ENCODE results near the gene RNF44. TPM values are rescaled to one million over a fixed set of nuclear protein-coding genes. Genes with fewer than 3 reads are reported as not detected.
A peak's percentile ranks its signal among the peaks of the same experiment; 100 is the strongest.

Gene RNF44
- total and polyA plus RNA-seq, 4 donors = 15.3 to 40.5 (median 25.5) TPM

- DNase-seq (no peak), ATAC-seq (ENCODE audit: insufficient read depth, low FRiP score) (no peak)
- peaks cover 7 to 46% (median 12%) of the 10 kb centered on the region in 4 donors for H3K36me3 ChIP-seq (ENCODE audit: control insufficient read depth in 4 of 4, insufficient read depth in 4 of 4, low read length in 4 of 4)
- H3K9ac ChIP-seq (ENCODE audit: insufficient read depth in 1 of 2, low read length in 2 of 2) = no peak overlapping the region
- no peaks in the 10 kb centered on the region for H3K27me3 ChIP-seq (ENCODE audit: control insufficient read depth in 3 of 3, insufficient read depth in 3 of 3, low read length in 2 of 3)
- H3K4me1 ChIP-seq (ENCODE audit: control insufficient read depth in 5 of 5, insufficient read depth in 5 of 5, low read length in 5 of 5) = peaks cover 15 to 45% (median 20%) of the 10 kb centered on the region in 5 donors
- no peaks in the 10 kb centered on the region for H3K9me3 ChIP-seq (ENCODE audit: control insufficient read depth in 4 of 4, insufficient read depth in 3 of 4, low read length in 3 of 4)
- no peak overlapping the region for H3K27ac ChIP-seq (ENCODE audit: low read depth in 1 of 2, low read length in 1 of 2)
- TF ChIP-seq, protein P1, sequence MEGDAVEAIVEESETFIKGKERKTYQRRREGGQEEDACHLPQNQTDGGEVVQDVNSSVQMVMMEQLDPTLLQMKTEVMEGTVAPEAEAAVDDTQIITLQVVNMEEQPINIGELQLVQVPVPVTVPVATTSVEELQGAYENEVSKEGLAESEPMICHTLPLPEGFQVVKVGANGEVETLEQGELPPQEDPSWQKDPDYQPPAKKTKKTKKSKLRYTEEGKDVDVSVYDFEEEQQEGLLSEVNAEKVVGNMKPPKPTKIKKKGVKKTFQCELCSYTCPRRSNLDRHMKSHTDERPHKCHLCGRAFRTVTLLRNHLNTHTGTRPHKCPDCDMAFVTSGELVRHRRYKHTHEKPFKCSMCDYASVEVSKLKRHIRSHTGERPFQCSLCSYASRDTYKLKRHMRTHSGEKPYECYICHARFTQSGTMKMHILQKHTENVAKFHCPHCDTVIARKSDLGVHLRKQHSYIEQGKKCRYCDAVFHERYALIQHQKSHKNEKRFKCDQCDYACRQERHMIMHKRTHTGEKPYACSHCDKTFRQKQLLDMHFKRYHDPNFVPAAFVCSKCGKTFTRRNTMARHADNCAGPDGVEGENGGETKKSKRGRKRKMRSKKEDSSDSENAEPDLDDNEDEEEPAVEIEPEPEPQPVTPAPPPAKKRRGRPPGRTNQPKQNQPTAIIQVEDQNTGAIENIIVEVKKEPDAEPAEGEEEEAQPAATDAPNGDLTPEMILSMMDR (IDR thresholded peaks at IDR 0.05; ENCODE audit: control extremely low read depth, extremely low read depth) = no peak
- no peak overlapping the region for H3K4me3 ChIP-seq
- 80 to 89% methylated on average over 28 of the region's 28 CpGs for WGBS, 2 donors
These were observed 5.2 kb downstream of the RNF44 start for GRCh38 chr5:176531902-176532493.

DNA sequence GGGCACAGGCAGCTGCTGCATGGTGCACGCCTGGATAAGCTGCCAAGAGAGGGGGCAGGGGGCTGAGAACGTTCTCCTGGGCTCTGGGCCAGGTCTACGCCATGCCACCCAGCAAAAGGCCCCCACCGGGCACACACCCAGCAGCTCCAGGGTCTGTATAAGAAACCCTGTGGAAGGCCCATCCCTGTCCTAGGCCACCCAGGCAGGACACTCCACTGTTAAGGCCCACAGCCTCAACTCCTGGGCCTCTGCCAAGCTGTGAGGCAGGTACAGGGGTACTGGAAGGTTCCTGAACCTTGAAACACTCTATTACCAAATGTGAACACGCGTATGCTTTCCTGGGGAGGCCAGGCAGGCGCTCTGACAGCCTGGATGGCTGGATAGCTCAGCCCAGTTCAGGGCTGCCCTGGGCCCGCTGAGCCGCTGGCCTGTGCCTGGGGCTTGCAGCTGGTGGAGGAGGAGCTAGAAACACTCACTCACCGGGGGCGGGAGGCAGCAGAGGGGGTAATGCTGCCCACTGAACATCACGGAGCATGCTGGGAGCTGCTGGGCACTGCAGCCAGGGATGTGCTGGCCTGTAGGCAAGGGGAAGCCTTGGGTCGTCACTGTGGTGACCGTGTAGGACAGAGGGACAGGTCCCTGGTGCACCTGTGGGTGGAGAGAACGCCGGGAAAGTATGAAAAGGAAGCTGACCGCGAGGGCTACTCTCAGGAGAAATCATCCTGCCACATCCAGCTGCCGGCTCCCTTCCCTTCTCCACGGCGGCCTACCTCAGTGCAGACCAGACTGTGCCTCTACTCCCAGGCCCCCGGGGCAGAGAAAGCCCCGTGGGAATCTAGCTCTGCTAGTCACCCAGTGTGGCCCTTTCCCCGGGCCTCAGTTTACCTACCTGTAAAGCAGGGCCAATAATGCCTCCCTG lies 6.0 kb downstream of the RNF44 start:
- H3K9me3 ChIP-seq (ENCODE audit: control insufficient read depth in 4 of 4, insufficient read depth in 3 of 4, low read length in 3 of 4) = no peaks in the 10 kb centered on the region
- DNase-seq = peak; percentile 51 to 68 (median 60)
- H3K9ac ChIP-seq (ENCODE audit: insufficient read depth in 1 of 2, low read length in 2 of 2) = no peak overlapping the region
- H3K4me3 ChIP-seq = no peak overlapping the region
- H3K36me3 ChIP-seq (ENCODE audit: control insufficient read depth in 4 of 4, insufficient read depth in 4 of 4, low read length in 4 of 4) = peaks cover 7 to 46% (median 12%) of the 10 kb centered on the region in 4 donors
- TF ChIP-seq, protein P1 (IDR thresholded peaks at IDR 0.05; ENCODE audit: control extremely low read depth, extremely low read depth) = no peak
- H3K4me1 ChIP-seq (ENCODE audit: control insufficient read depth in 5 of 5, insufficient read depth in 5 of 5, low read length in 5 of 5) = peaks cover 15 to 45% (median 20%) of the 10 kb centered on the region in 5 donors
- H3K27ac ChIP-seq (ENCODE audit: low read depth in 1 of 2, low read length in 1 of 2) = no peak overlapping the region
- no peaks in the 10 kb centered on the region for H3K27me3 ChIP-seq (ENCODE audit: control insufficient read depth in 3 of 3, insufficient read depth in 3 of 3, low read length in 2 of 3)
- no peak for ATAC-seq (ENCODE audit: insufficient read depth, low FRiP score)
- 38 to 60% methylated on average over 23 to 24 of the region's 24 CpGs for WGBS, 2 donors

DNA sequence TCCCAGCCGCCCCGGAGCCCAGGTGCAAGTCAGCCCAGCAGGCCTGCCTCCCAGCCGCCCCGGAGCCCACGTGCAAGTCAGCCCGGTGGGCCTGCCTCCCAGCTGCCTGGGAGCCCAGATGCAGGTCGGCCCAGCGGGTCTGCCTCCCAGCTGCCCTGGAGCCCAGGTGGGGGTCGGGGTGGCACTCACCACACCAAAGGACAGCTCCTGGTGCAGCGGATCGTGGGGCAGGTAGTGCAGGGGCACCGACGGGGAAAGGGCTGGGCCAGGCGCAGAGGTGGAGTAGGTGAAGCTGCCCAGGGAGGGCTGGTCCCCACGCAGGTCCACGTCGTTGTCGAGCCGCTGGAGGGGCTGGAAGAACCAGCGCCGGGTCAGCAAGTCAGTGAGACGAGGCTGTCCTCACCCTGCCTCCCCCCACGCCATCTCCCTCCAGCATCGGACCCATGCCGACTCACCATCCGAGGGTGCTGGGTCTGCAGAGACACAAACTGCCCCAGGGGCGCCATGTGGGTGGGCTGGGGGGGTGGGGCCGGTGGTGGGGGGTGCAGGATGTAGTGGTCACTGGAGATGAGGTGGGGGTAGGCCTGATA lies 6.7 kb downstream of the RNF44 start:
- Histone ChIP-seq H3K27ac (ENCODE audit: low read depth in 1 of 2, low read length in 1 of 2) (peak overlapping the region in 1 of 2 donors; percentile 5), H3K27me3 (ENCODE audit: control insufficient read depth in 3 of 3, insufficient read depth in 3 of 3, low read length in 2 of 3) (no peaks in the 10 kb centered on the region), H3K9me3 (ENCODE audit: control insufficient read depth in 4 of 4, insufficient read depth in 3 of 4, low read length in 3 of 4) (no peaks in the 10 kb centered on the region), H3K9ac (ENCODE audit: insufficient read depth in 1 of 2, low read length in 2 of 2) (no peak overlapping the region), H3K36me3 (ENCODE audit: control insufficient read depth in 4 of 4, insufficient read depth in 4 of 4, low read length in 4 of 4) (peaks cover 7 to 46% (median 12%) of the 10 kb centered on the region in 4 donors), H3K4me1 (ENCODE audit: control insufficient read depth in 5 of 5, insufficient read depth in 5 of 5, low read length in 5 of 5) (peaks cover 12 to 39% (median 20%) of the 10 kb centered on the region in 5 donors), H3K4me3 (no peak overlapping the region)
- DNase-seq (no peak), ATAC-seq (ENCODE audit: insufficient read depth, low FRiP score) (no peak)
- TF ChIP-seq, protein P1 (IDR thresholded peaks at IDR 0.05; ENCODE audit: control extremely low read depth, extremely low read depth) = no peak
- 54 to 68% methylated on average over 27 to 28 of the region's 28 CpGs for WGBS, 2 donors

Measured in lung (tissue), 12 donors.